HG03108 (cell line): ENCODE results near the gene DLK1.

Experiments
- ATAC-seq: cut with Tn5 transposase; IDR thresholded peaks from one replicate; pipeline ENCODE4 v1.9.1; 2021; ENCODE audit warnings: moderate library complexity; ENCODE audit not compliant: unreplicated experiment

DLK1 gene

DNA sequence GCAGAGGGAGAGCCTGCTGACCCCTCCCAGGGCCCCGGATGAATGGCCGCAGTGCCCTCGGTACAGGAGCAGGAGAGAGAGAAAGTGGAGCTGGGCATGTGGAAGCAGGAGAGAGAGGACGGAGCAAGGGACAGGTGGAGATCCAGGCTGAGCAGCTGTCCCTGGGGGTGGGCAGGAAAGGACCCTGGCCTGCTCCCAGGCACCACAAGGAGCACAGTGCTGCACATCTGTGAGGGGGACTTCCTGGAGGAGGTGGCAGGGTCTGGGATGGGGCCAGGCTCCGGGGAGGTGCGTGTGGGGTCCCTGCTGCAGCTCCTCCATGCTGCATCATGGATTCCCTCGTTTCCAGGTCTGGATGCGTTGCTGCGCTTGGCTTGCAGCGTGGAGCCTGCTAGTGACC lies 13.0 kb upstream of the DLK1 start:
- ATAC-seq: no peak

- peak; percentile 45 for ATAC-seq
Observed at GRCh38 chr14:100714258-100714892, 12.3 kb upstream of the DLK1 start.

DNA sequence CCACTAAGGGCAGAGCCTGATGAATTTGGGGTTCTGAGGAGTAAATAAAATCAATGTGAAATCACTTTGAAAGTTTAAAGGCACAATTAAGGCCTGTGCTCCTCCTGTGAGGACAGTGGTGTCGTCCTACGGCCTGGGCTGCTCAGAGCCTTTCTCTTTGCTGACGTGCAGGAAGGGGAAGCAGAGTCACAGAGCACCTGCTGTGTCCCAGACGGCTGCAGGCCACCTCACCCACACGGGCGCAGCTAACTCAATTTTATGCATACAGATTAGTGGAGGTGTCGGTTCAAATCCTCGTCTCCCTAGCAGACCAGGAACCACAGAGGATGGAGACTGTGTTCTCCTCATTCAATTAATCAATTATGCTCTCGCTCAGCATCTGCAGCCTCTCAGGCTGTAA lies 11.4 kb upstream of the DLK1 start:
- ATAC-seq: no peak

- no peak for ATAC-seq
Observed at GRCh38 chr14:100715803-100716202, 10.9 kb upstream of the DLK1 start.

GRCh38 chr14:100717386-100717785 lies 9.3 kb upstream of the DLK1 start:
- ATAC-seq: no peak

- no peak for ATAC-seq
Observed at GRCh38 chr14:100719976-100720520, 6.6 kb upstream of the DLK1 start.

DNA sequence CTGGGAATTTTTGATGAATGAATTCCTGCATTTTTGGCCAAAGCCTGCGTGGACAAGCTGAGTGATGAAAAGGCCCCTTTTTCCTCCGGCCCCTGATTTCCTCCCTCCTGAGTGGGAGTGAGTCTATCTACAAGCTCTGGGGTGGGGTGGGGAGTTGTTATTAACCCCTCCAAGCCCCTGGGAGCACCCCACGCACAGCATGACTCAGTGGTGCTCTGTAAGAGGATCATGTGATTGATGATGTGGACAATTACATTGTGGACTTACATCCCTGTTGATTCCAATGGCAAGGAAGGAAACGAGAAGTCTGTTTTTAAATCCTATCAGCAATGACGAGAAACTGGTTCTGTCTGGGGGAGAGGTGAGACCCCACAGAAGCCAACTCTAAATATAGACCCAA lies 5.1 kb upstream of the DLK1 start:
- no peak for ATAC-seq

GRCh38 chr14:100722367-100722766 lies 4.3 kb upstream of the DLK1 start:
- no peak for ATAC-seq

DNA sequence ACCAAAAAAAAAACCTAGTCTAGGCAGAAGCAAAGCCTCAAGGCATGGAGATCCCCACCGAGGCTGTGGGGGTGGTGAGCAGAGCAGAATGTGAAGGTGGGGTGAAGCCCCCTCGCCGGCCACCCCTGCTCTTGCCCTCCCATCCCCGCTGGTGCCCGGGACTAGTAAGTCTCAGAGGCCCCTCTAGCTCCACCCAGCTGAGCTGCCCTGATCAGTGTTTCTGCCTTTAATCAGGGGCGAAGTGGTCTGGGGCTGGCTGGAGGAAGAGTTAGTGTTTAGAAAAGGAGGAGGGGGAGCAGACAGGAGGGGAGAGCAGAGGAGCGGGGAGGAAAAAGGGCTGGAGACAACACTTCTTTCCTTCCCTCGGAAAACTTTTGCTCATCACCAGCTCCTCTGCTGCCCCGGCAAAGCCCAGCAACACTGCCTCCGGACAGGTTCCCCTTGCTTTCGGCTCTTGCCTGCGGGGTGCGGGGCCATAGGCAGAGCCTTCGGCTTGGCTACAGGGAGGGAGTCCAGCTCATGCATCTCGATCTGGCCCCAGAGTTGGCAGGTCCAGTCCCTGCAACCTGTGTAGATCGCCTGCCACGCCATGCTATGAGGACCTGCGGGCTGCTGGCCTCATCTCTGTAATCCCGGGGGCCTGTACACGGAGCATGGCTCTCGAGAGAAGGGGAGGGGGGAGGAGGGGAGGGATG lies 3.4 kb upstream of the DLK1 start:
- no peak for ATAC-seq

DNA sequence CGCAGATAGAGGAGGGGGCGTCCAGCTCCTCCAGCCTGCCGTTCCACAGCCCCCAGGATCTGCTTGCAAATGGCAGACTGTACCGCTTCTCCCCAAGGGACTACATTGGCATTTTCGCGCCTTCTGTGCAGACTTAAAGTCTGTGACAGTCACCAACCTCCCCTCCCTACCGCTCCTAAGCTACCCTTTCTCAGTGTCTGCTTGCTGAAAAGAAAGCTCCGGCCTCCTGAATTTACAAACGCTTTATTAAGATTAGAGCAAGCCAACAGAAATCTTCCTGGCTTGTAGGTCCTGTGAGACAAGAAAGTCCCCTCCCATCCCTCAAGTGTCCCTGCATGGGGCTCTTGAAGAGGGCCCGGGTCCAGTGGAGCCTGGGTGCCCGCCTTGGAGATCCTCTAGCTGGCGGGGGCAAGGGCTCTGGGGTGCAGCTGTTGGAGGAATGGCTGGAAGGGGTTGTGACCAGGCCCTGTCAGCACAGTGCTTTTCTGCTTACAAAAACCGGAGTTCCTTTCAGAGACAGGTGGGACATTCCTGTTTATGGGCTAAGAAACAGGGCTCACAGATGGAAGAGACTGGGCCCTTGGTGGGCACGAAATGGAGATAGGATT lies 2.8 kb upstream of the DLK1 start:
- ATAC-seq: no peak

GRCh38 chr14:100724536-100724935 lies 2.2 kb upstream of the DLK1 start:
- no peak for ATAC-seq

DNA sequence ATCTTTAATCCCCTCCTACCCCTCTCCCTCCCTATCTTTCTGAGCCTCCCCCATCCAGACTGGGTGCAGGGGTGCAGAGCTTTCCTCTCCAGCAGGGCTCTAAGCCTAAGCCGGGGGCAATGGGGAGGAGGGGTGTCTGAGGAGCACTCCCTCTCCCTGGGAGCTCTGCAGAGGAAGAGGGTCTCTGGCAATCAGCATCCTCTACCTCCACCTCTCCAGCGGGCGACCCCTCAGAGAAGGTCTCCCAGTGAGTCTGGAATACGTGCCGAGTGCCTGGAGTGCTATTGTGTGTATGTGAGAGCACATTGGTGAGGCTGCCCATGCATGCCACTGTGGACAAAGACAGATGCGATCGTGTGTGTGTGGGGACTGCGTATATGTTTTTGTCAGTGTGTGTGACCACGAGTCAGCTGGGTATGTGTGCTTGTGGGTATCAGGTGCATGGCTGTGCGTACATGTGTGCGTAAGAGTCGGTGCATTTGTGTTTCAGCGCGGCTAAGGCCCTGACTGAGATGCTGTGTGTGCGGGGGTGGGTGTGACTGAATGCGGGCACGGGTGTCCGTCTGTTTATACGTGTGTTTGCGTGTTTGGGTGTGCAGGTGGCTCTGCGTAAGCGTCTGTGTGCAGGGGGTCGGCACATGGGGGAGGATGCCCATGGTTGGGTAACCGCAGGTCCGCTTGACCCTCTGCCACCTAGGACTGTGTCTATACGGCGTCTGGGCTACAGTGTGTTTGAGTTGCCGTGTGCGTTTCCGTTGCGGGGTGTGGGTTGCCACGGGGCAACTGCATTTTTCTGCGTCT lies 905 bp upstream of the DLK1 start:
- ATAC-seq: no peak

DNA sequence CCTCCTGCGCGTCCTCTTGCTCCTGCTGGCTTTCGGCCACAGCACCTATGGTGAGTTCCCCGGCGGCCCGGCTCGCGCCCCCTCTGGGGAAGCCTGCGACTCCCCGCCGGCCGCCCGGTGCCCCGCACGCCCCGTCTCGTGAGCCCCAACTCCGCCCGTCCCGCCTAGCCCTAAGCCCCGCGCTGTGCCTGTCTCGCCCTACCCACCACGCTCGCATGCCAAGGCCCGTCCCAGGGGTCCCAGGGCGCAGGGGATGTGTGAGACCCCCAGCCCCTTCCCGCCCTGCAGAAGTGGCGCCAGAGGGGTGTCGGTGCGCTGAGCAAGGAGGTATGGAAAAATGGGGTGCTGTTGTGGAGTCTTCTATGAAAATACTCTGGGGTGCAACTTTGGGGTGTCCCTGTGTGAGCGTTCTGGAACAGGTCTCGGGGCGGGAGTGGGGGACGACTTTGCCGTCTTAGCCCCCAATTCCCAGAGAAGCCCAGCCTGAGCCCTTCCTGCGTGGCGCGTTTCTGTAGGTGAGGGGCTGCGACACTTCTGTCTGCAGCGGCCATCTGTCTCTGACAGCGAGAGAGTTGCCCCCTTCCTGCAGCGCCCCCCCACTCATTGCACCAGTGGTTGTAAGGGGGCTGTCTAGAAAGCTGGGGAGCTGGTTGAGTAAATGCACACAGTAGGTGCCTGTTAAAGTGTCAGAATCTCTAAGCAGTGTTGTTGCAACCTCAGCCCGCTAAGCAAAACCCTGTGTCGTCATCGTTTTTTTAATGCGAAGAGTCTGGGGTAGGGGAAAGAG lies 587 bp downstream of the DLK1 start:
- no peak for ATAC-seq

DNA sequence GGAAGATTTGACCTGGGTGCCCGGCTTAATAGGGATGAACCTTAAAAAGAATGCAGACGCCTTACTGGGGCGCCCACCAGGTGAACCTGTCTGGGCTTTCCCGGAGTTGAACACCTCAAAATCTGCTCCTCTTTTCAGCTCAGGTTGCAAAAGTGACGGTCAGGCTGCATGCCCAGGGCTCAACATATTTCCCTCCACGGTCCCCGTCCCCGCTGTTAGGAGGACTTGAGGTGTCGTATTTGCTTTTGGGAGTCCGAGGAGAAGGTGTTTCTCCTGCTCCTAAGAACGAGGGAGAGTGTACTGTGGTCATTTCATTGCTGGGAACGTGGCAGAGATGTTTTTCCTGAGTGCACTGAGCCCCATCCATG lies 1.2 kb downstream of the DLK1 start:
- no peak for ATAC-seq

DNA sequence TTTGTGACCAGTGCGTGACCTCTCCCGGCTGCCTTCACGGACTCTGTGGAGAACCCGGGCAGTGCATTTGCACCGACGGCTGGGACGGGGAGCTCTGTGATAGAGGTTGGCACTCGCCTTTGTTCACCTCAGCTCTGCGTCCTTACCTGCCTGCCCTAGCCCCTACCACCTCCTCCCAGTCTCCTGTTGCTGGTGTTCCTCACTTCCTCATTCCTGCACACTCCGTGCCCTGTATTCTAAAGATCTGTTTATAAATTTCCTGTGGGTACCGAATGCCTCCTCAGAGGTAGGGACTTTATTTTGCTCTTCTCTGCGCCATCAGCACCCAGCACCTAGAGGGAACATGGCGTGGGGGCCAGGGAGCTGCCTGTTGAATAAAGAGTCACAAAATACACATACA lies 2.3 kb downstream of the DLK1 start:
- ATAC-seq: no peak

DNA sequence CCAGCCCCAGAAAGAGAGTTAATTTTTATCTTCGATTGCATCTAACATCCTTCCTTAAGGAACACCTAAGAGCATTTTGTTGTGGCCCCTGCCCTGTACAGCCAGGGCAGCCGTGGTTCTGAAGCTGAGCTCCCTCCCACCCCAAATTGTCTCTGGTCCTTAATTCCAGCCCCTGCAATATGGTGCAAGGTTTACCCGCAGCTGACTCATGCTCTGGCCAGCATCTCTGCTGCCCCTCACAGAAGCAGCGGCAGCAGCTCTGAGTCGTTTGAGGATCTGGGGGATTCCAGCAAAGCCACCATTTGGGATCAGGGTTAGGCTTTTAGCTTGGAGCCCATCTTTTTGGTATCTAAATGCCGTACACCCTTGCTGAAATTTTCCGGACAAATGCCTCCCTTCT lies 3.3 kb downstream of the DLK1 start:
- no peak for ATAC-seq

GRCh38 chr14:100730581-100730980 lies 3.9 kb downstream of the DLK1 start:
- no peak for ATAC-seq

- ATAC-seq: no peak
Observed at GRCh38 chr14:100731011-100731670, 4.4 kb downstream of the DLK1 start.

GRCh38 chr14:100731846-100732765 lies 5.4 kb downstream of the DLK1 start:
- no peak for ATAC-seq
